NCI-H2196 (cell line): Measurements from ENCODE around the gene ZNF70.

ENCODE experiments used
- DNase-seq: peaks from one replicate; lab custom pipeline; 2025; ENCODE audit not compliant: unreplicated experiment; lab: John Stamatoyannopoulos, UW

Gene ZNF70

GRCh38 chr22:23720855-23721254 is 30.1 kb downstream of the ZNF70 start:
- no peak for DNase-seq

- DNase-seq, result peak; percentile 0
These were observed 32.3 kb downstream of the ZNF70 start for GRCh38 chr22:23718371-23719165.

- peak; percentile 73 for DNase-seq
These were observed 33.8 kb downstream of the ZNF70 start for GRCh38 chr22:23716811-23717801.

GRCh38 chr22:23715806-23716375 is 35.0 kb downstream of the ZNF70 start:
- DNase-seq, result no peak

GRCh38 chr22:23714596-23715578 is 36.0 kb downstream of the ZNF70 start:
- no peak for DNase-seq

- DNase-seq, result no peak
These were observed 37.0 kb downstream of the ZNF70 start for GRCh38 chr22:23713696-23714595.

GRCh38 chr22:23712256-23712655 is 38.7 kb downstream of the ZNF70 start:
- no peak for DNase-seq

GRCh38 chr22:23709107-23709506 is 41.8 kb downstream of the ZNF70 start:
- DNase-seq, result no peak

GRCh38 chr22:23708270-23708669 is 42.6 kb downstream of the ZNF70 start:
- no peak for DNase-seq

GRCh38 chr22:23705358-23705757 is 45.6 kb downstream of the ZNF70 start:
- DNase-seq, result no peak

GRCh38 chr22:23704829-23705228 is 46.1 kb downstream of the ZNF70 start:
- DNase-seq, result no peak

- DNase-seq, result no peak
These were observed 46.9 kb downstream of the ZNF70 start for GRCh38 chr22:23704062-23704461.

GRCh38 chr22:23700706-23701105 is 50.2 kb downstream of the ZNF70 start:
- DNase-seq, result no peak

GRCh38 chr22:23698673-23699235 is 52.2 kb downstream of the ZNF70 start:
- DNase-seq, result no peak

GRCh38 chr22:23698094-23698493 is 52.8 kb downstream of the ZNF70 start:
- DNase-seq, result no peak

GRCh38 chr22:23697031-23697970 is 53.6 kb downstream of the ZNF70 start:
- no peak for DNase-seq

- no peak for DNase-seq
These were observed 54.5 kb downstream of the ZNF70 start for GRCh38 chr22:23696326-23696851.
